H1 (cell line): Measurements from ENCODE around the gene SLC7A11.

Experiments used
- BCL11A ChIP-seq, 2 experiments: IDR thresholded peaks; one replicate each; pipeline ENCODE4 v1.6.1; 2011; ENCODE audit warnings: low read depth in 2 of 2, low read length in 2 of 2, mild to moderate bottlenecking in 2 of 2
- CREB1 ChIP-seq: IDR thresholded peaks from 2 replicates; pipeline ENCODE4 v1.6.1; 2012; ENCODE audit warnings: inconsistent platforms
- CTCF ChIP-seq, 3 experiments: IDR thresholded peaks; 1 replicate in 2 of 3; 2 replicates in 1 of 3; pipeline versions ENCODE4 v1.5.1 to v1.6.1; 2011; ENCODE audit warnings: low read length in 3 of 3, mild to moderate bottlenecking in 3 of 3, inconsistent platforms in 2 of 3, low read depth in 1 of 3, moderate library complexity in 1 of 3; ENCODE audit not compliant: insufficient read depth in 1 of 3; ENCODE audit errors: control extremely low read depth in 1 of 3
- EGR1 ChIP-seq: IDR thresholded peaks from 2 replicates; pipeline ENCODE4 v1.6.1; 2011; ENCODE audit warnings: low read depth, low read length, borderline replicate concordance
- EP300 ChIP-seq, 2 experiments: IDR thresholded peaks; 1 replicate in 1 of 2; 2 replicates in 1 of 2; pipeline ENCODE4 v1.6.1; 2011 to 2012; ENCODE audit warnings: low read depth in 2 of 2, low read length in 2 of 2, mild to moderate bottlenecking in 2 of 2, borderline replicate concordance in 1 of 2, inconsistent platforms in 1 of 2, moderate library complexity in 1 of 2
- EZH2 ChIP-seq: fragments of 200-600 bp; sonication (generic); IDR thresholded peaks from 2 replicates; pipeline ENCODE4 v1.7.1; 2012; ENCODE audit warnings: low read depth, mild to moderate bottlenecking, moderate library complexity, low read length, inconsistent platforms; ENCODE audit not compliant: severe bottlenecking
- POLR2A ChIP-seq, 2 experiments: IDR thresholded peaks; 1 replicate in 1 of 2; 2 replicates in 1 of 2; pipeline ENCODE4 v1.6.1; 2011; ENCODE audit warnings: low read depth in 2 of 2, low read length in 2 of 2, mild to moderate bottlenecking in 2 of 2; ENCODE audit errors: control extremely low read depth in 1 of 2
- RFX5 ChIP-seq: IDR thresholded peaks from 2 replicates; pipeline ENCODE4 v1.6.1; 2011; ENCODE audit warnings: low read depth, low read length, improper control_type of control experiment, borderline replicate concordance
- SIN3A ChIP-seq, 2 experiments: IDR thresholded peaks in 1 of 2; conservative IDR thresholded peaks in 1 of 2; 2 replicates each; pipeline ENCODE4 v1.6.1; 2011 to 2012; ENCODE audit warnings: low read length in 2 of 2, improper control_type of control experiment in 1 of 2, low read depth in 1 of 2, mild to moderate bottlenecking in 1 of 2
- TEAD4 ChIP-seq: IDR thresholded peaks from 2 replicates; pipeline ENCODE4 v1.6.1; 2012; ENCODE audit warnings: low read depth, low read length, inconsistent platforms, mixed read lengths
- TF ChIP-seq, protein P1 (sequence below): IDR thresholded peaks from 2 replicates; pipeline ENCODE4 v1.6.1; 2012; ENCODE audit warnings: low read length, inconsistent platforms

DNA sequence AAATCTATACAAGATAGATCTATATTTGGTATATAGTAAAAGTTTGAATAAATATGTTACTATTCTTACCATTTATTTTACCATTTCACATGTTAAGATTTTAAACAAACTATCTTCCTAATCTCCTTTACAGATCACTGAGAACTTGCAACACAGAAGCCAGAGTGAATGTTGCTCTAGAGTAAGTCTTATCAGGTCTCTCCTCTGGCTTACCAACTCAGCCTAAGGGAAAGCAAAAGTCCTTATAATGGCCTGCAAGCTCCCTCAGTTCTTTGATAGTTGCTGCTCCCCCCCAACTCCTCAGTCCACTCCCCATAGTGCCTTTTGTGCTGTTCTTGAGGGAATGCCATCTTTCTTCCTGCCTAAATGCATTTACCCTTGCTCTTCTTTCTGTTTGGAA, 25.7 kb upstream of the SLC7A11 start:
- TF ChIP-seq TEAD4: no peak
- TF ChIP-seq CREB1: no peak
- TF ChIP-seq SIN3A (conservative IDR thresholded peaks at IDR 0.05 in 1 of 2, IDR thresholded peaks at IDR 0.05 in 1 of 2; ENCODE audit: low read depth in 1 of 2, low read length in 2 of 2): no peak
- TF ChIP-seq EZH2: no peak
- TF ChIP-seq CTCF (IDR thresholded peaks at IDR 0.05; ENCODE audit: control extremely low read depth in 1 of 3, insufficient read depth in 1 of 3, low read depth in 1 of 3, low read length in 3 of 3): no peak
- TF ChIP-seq, protein P1, sequence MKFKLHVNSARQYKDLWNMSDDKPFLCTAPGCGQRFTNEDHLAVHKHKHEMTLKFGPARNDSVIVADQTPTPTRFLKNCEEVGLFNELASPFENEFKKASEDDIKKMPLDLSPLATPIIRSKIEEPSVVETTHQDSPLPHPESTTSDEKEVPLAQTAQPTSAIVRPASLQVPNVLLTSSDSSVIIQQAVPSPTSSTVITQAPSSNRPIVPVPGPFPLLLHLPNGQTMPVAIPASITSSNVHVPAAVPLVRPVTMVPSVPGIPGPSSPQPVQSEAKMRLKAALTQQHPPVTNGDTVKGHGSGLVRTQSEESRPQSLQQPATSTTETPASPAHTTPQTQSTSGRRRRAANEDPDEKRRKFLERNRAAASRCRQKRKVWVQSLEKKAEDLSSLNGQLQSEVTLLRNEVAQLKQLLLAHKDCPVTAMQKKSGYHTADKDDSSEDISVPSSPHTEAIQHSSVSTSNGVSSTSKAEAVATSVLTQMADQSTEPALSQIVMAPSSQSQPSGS: no peak
- no peak for TF ChIP-seq EGR1
- no peak for TF ChIP-seq POLR2A (IDR thresholded peaks at IDR 0.05; ENCODE audit: control extremely low read depth in 1 of 2, low read depth in 2 of 2, low read length in 2 of 2)
- no peak for TF ChIP-seq RFX5
- TF ChIP-seq BCL11A (IDR thresholded peaks at IDR 0.05; ENCODE audit: low read depth in 2 of 2, low read length in 2 of 2): no peak
- no peak for TF ChIP-seq EP300 (IDR thresholded peaks at IDR 0.05; ENCODE audit: borderline replicate concordance in 1 of 2, low read depth in 2 of 2, low read length in 2 of 2)
